ENCODE results near the gene ANKMY1. TPM values are rescaled to one million over a fixed set of nuclear protein-coding genes. Genes with fewer than 3 reads are reported as not detected.

ANKMY1 gene
- total and polyA plus RNA-seq, 2 donors (not counting 1 experiment from before 2014, with no cell fraction given), result 51.7 to 72.1 TPM

DNA sequence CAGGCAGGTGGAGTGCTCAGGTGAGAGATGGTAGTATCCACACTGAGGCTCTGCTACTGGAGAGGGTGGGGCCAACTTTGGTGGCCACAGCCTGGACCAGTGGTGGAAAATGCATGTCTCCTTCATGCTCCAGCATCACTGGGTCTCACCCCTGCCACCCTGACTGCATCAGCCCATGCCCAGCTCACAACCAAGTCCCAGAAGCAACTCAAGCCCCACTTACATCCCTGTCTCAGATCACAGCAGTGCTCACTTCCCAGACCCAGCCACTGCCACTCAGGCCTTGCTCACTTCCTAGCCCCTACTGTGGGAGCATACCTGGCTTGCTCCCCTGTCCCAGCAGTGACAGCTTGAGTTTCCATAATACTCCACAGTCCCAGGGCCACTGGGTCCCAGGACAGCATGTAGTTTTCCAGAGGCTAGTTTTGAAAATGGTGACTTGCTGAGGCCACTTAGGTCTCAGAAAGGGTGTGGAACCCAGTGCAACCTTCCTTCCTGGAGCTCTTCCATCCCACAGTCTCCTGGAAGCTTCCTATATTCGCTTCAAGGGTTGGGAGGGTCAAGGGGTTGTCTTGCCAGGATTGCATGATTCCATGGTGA is 63.5 kb downstream of the ANKMY1 start:
- H3K4me3 Mint-ChIP-seq, result no peak overlapping the region
- H3K4me1 ChIP-seq (ENCODE audit: control insufficient read depth in 2 of 2, insufficient read depth in 2 of 2, low read length in 2 of 2), result peaks cover 0 to 6% of the 10 kb centered on the region in 2 donors
- peaks cover 14% of the 10 kb centered on the region for H3K9me3 Mint-ChIP-seq (ENCODE audit: insufficient read depth)
- H3K4me2 ChIP-seq (replicated peaks; ENCODE audit: low read depth, low read length, poor library complexity, severe bottlenecking), result no peak overlapping the region
- H2AFZ ChIP-seq (ENCODE audit: insufficient read depth, low read depth, low read length, poor library complexity, severe bottlenecking), result no peak overlapping the region
- H3K9ac ChIP-seq (ENCODE audit: low read length), result no peak overlapping the region
- H4K20me1 ChIP-seq (ENCODE audit: control insufficient read depth, insufficient read depth, low read length, poor library complexity, severe bottlenecking), result no peaks in the 10 kb centered on the region
- no peaks in the 10 kb centered on the region for H3K27me3 Mint-ChIP-seq
- no CpG with 5 or more reads among the region's 1 CpG for WGBS (ENCODE audit: insufficient coverage)
- no peaks in the 10 kb centered on the region for H3K4me1 Mint-ChIP-seq
- no peak overlapping the region for H3K4me3 ChIP-seq (ENCODE audit: control extremely low read depth in 1 of 5, extremely low read depth in 1 of 5, insufficient read depth in 1 of 5, low read depth in 2 of 5, low read length in 4 of 5)
- no peak overlapping the region for H3K27ac ChIP-seq (ENCODE audit: low read length in 2 of 2)
- POLR2A ChIA-PET, result no interaction called here
- ATAC-seq (ENCODE audit: low read depth) (no peak), DNase-seq (no peak)
- intact Hi-C loops (cut with micrococcal nuclease), result no loop called here
- peaks cover 0 to 12% of the 10 kb centered on the region in 2 experiments for H3K36me3 ChIP-seq (replicated peaks in 1 of 2; ENCODE audit: control extremely low read depth in 1 of 2, control insufficient read depth in 1 of 2, extremely low read depth in 1 of 2, insufficient read depth in 2 of 2, low read length in 1 of 2)
- CTCF ChIA-PET, result no interaction called here
- no peaks in the 10 kb centered on the region for H3K27me3 ChIP-seq (replicated peaks in 1 of 4; ENCODE audit: control extremely low read depth in 1 of 4, control insufficient read depth in 3 of 4, insufficient read depth in 4 of 4, low read length in 3 of 4)
- H3K27ac Mint-ChIP-seq, result no peak overlapping the region
- peaks cover 5 to 31% (median 26%) of the 10 kb centered on the region in 3 donors for H3K9me3 ChIP-seq (ENCODE audit: control extremely low read depth in 1 of 3, control insufficient read depth in 2 of 3, insufficient read depth in 1 of 3, low read length in 2 of 3)
- no peak for TF ChIP-seq CTCF (IDR thresholded peaks at IDR 0.05)
- TF ChIP-seq EZH2 (IDR thresholded peaks at IDR 0.05; ENCODE audit: borderline replicate concordance, insufficient read depth, low read depth, low read length, poor library complexity, severe bottlenecking), result no peak
- no peaks in the 10 kb centered on the region for H3K79me2 ChIP-seq (ENCODE audit: control insufficient read depth, insufficient read depth, low read length)

DNA sequence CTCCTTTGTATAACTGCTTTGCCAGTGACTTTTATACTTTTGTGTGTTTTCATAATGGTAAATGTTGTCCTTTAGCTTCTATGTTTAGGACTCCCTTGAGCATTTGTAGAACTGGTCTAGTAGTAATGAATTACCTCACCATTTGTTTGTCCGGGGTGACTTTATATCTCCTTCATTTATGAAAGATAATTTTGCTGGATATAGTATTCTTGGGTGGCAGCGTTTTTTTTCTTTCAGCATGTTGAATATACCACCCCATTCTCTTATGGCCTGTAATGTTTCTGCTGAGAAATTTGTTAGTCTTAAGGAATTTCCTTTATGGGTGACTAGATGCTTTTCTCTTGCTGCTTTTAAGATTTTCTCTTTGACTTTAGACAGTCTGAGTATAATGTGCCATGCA is 66.3 kb downstream of the ANKMY1 start:
- H3K4me2 ChIP-seq (replicated peaks; ENCODE audit: low read depth, low read length, poor library complexity, severe bottlenecking), result no peak overlapping the region
- DNase-seq, result no peak
- POLR2A ChIA-PET, result no interaction called here
- no peak overlapping the region for H3K27ac Mint-ChIP-seq
- no peak for TF ChIP-seq CTCF (IDR thresholded peaks at IDR 0.05)
- no peak for TF ChIP-seq EZH2 (IDR thresholded peaks at IDR 0.05; ENCODE audit: borderline replicate concordance, insufficient read depth, low read depth, low read length, poor library complexity, severe bottlenecking)
- no peaks in the 10 kb centered on the region for H3K79me2 ChIP-seq (ENCODE audit: control insufficient read depth, insufficient read depth, low read length)
- peaks cover 0 to 2% of the 10 kb centered on the region in 2 experiments for H3K36me3 ChIP-seq (replicated peaks in 1 of 2; ENCODE audit: control extremely low read depth in 1 of 2, control insufficient read depth in 1 of 2, extremely low read depth in 1 of 2, insufficient read depth in 2 of 2, low read length in 1 of 2)
- H3K27me3 ChIP-seq (replicated peaks in 1 of 4; ENCODE audit: control extremely low read depth in 1 of 4, control insufficient read depth in 3 of 4, insufficient read depth in 4 of 4, low read length in 3 of 4), result no peaks in the 10 kb centered on the region
- H3K9me3 ChIP-seq (ENCODE audit: control extremely low read depth in 1 of 3, control insufficient read depth in 2 of 3, insufficient read depth in 1 of 3, low read length in 2 of 3), result peaks cover 5 to 44% (median 29%) of the 10 kb centered on the region in 3 donors
- CTCF ChIA-PET, result no interaction called here
- no peaks in the 10 kb centered on the region for H3K4me1 Mint-ChIP-seq
- H3K4me3 Mint-ChIP-seq, result no peak overlapping the region
- intact Hi-C loops (cut with micrococcal nuclease), result no loop called here
- H2AFZ ChIP-seq (ENCODE audit: insufficient read depth, low read depth, low read length, poor library complexity, severe bottlenecking), result no peak overlapping the region
- no CpG with 5 or more reads among the region's 2 CpGs for WGBS (ENCODE audit: insufficient coverage)
- H3K4me1 ChIP-seq (ENCODE audit: control insufficient read depth in 2 of 2, insufficient read depth in 2 of 2, low read length in 2 of 2), result no peaks in the 10 kb centered on the region
- no peak overlapping the region for H3K4me3 ChIP-seq (ENCODE audit: control extremely low read depth in 1 of 5, extremely low read depth in 1 of 5, insufficient read depth in 1 of 5, low read depth in 2 of 5, low read length in 4 of 5)
- ATAC-seq (ENCODE audit: low read depth), result no peak
- peaks cover 33% of the 10 kb centered on the region for H3K9me3 Mint-ChIP-seq (ENCODE audit: insufficient read depth)
- H3K27me3 Mint-ChIP-seq, result no peaks in the 10 kb centered on the region
- H3K9ac ChIP-seq (ENCODE audit: low read length), result no peak overlapping the region
- H3K27ac ChIP-seq (ENCODE audit: low read length in 2 of 2), result no peak overlapping the region
- H4K20me1 ChIP-seq (ENCODE audit: control insufficient read depth, insufficient read depth, low read length, poor library complexity, severe bottlenecking), result no peaks in the 10 kb centered on the region
